ENCODE data around the gene DARS1. TPM values are rescaled to one million over a fixed set of nuclear protein-coding genes. Genes with fewer than 3 reads are reported as not detected.
"Not testable (repeated sequence)": the region's sequence is repeated elsewhere in the genome, so short reads cannot be mapped to it uniquely, and the experiment has no call there.

The DARS1 gene
- total and polyA plus RNA-seq, 9 donors: 55.2 to 79.5 (median 69.7) TPM

DNA sequence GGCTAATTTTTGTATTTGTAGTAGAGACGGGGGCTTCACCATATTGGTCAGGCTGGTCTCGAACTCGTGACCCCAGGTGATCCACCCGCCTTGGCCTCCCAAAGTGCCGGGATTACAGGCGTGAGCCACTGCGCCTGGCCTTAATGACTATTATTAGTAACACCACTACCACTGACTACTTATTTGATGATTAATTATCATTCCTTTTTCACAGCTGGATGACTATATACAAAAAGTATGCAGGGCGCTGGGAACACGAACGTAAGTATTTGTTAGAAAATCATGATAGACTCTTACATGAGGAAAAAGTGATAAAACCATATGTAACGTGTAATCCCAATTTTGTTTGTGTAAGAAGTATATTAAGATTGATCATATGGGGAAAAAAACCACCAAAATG is 21.6 kb downstream of the DARS1 start:
- no peaks in the 10 kb centered on the region for H3K27me3 ChIP-seq
- TF ChIP-seq CTCF (IDR thresholded peaks at IDR 0.05) (no peak), EP300 (IDR thresholded peaks at IDR 0.05) (no peak), POLR2A (IDR thresholded peaks at IDR 0.05) (no peak)
- no peak overlapping the region for H3K4me3 ChIP-seq
- intact Hi-C loops (cut with DNase I): no loop called here
- peaks cover 2% of the 10 kb centered on the region for H3K4me1 ChIP-seq (ENCODE audit: insufficient read depth)
- H3K36me3 ChIP-seq: no peaks in the 10 kb centered on the region
- H3K9me3 ChIP-seq: no peaks in the 10 kb centered on the region
- no peak overlapping the region for H3K27ac ChIP-seq
- DNase-seq: no peak
- 92 to 95% (median 94%) methylated on average over 11 of the region's 11 CpGs for WGBS, 3 donors

GRCh38 chr2:135962366-135963123 is 22.9 kb downstream of the DARS1 start:
- intact Hi-C loops (cut with DNase I): no loop called here

DNA sequence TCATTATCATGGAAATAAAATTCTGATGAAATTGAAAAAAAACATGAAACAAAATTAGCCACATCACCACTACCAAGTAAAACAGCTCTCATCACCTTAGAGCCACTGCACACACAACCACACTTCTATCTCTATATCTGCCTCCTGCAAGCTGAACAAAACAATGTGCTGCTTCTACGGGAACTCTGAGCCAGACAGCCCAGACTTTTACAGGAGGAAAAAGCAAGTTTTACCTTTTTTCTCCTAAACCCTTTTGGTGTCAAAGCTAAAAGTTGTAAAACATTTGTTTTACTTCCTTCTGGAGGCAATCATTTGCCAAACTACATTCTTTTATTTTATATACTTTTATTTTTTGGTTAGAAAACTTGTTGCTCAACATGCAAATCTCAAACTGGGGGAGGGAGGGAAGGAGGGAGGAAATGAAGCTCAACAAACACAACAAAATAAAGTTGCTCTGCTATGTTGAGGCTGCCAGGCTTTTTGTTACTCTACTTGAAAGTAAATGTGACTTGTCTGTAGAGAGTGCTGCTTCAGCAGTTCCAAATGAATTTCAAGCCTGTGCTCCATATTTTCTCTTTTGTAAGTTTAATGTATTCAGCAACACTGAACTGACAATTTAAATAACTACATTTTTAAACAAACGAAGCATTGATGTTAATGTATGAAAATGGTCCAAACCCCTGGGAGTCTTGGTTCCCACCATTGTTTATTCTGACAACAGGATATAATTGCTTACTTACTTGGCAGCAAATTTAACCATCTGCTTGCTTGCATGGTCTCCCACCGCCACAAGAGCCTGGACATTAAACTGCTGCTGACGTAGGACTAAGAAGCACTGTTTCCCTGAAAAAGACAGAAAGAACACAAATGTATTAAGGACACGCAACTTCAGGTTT is 24.5 kb downstream of the DARS1 start:
- Histone ChIP-seq H3K4me1 (ENCODE audit: insufficient read depth) (peaks cover 2% of the 10 kb centered on the region), H3K9me3 (no peaks in the 10 kb centered on the region), H3K36me3 (no peaks in the 10 kb centered on the region), H3K4me3 (no peak overlapping the region), H3K27me3 (no peaks in the 10 kb centered on the region), H3K27ac (no peak overlapping the region)
- intact Hi-C loops (cut with DNase I): no loop called here
- no peak for DNase-seq
- TF ChIP-seq POLR2A (IDR thresholded peaks at IDR 0.05): no peak
- TF ChIP-seq EP300 (IDR thresholded peaks at IDR 0.05): no peak
- TF ChIP-seq CTCF (IDR thresholded peaks at IDR 0.05): no peak
- WGBS, 3 donors: 33 to 51% (median 46%) methylated on average over 5 of the region's 5 CpGs

More at GRCh38 chr2:135962366-135963123, 22.9 kb downstream of the DARS1 start:
- Histone ChIP-seq H3K9me3 (no peaks in the 10 kb centered on the region), H3K27me3 (no peaks in the 10 kb centered on the region), H3K36me3 (no peaks in the 10 kb centered on the region), H3K27ac (no peak overlapping the region), H3K4me1 (ENCODE audit: insufficient read depth) (peaks cover 2% of the 10 kb centered on the region), H3K4me3 (no peak overlapping the region)
- DNase-seq: no peak
- 56 to 68% (median 66%) methylated on average over 4 of the region's 4 CpGs for WGBS, 3 donors
- TF ChIP-seq POLR2A (IDR thresholded peaks at IDR 0.05) (no peak), CTCF (IDR thresholded peaks at IDR 0.05) (no peak), EP300 (IDR thresholded peaks at IDR 0.05) (no peak)

GRCh38 chr2:135960150-135960549 is 25.3 kb downstream of the DARS1 start:
- WGBS, 3 donors: 73 to 77% (median 76%) methylated on average over 5 of the region's 5 CpGs
- no peaks in the 10 kb centered on the region for H3K36me3 ChIP-seq
- H3K4me3 ChIP-seq: no peak overlapping the region
- no peaks in the 10 kb centered on the region for H3K9me3 ChIP-seq
- no peak for DNase-seq
- no peak overlapping the region for H3K27ac ChIP-seq
- H3K27me3 ChIP-seq: no peaks in the 10 kb centered on the region
- TF ChIP-seq CTCF (IDR thresholded peaks at IDR 0.05): no peak
- H3K4me1 ChIP-seq (ENCODE audit: insufficient read depth): peaks cover 2% of the 10 kb centered on the region
- intact Hi-C loops (cut with DNase I): no loop called here

DNA sequence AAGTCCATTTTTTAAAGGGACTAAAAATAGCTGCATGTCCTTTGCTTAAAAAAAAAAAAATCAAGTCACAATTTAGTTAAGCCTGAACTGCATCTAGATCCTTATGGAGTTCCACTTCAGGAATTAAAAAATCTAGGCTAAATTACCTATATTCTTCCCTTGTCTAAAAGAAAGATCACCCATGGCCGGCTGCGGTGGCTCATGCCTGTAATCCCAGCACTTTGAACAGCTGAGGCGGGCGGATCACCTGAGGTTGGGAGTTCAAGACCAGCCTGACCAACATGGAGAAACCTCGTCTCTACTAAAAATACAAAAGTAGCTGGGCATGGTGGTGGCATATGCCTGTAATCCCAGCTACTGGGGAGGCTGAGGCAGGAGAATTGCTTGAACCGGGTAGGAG is 26.5 kb downstream of the DARS1 start:
- intact Hi-C loops (cut with DNase I); H3K27ac ChIP-seq; H3K4me1 ChIP-seq (ENCODE audit: insufficient read depth); DNase-seq; H3K4me3 ChIP-seq; H3K27me3 ChIP-seq; H3K9me3 ChIP-seq; H3K36me3 ChIP-seq: not testable (repeated sequence)
- 92 to 97% (median 96%) methylated on average over 6 of the region's 6 CpGs for WGBS, 3 donors
